Measurements from ENCODE around the gene FAM168A. TPM values are rescaled to one million over a fixed set of nuclear protein-coding genes. Genes with fewer than 3 reads are reported as not detected.

Gene FAM168A
- total RNA-seq, 5 donors from 2014 or later (not counting 1 experiment from before 2014, with no cell fraction given): 23.6 to 27.0 (median 24.7) TPM

DNA sequence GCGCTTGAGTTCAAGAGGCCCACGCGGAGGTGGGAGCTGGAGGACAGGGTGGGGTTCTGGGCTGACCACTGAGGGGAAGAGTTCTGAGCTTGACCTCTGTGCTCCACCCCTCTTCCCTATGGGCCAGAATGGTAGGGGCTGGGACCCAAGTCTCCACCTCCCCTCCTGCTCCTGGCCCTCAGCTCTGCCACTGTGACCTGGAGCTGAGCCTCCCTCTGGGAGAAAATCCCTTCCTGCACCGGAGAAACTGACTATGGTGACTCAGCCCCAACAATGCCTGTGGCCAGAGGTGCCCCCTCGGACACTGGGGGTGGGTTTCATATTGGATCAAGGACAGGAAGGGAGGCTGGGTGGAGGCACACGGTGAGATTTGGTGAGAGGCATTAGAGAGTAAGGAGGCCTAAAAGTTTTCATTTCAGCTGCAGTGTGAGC lies 198.7 kb downstream of the FAM168A start:
- Mint-ChIP-seq H3K36me3 (peaks cover 4% of the 10 kb centered on the region), H3K27ac (peak overlapping the region; percentile 13 to 68), H3K4me3 (no peak overlapping the region), H3K9me3 (no peaks in the 10 kb centered on the region), H3K27me3 (no peaks in the 10 kb centered on the region), H3K4me1 (peaks cover 0 to 6% (median 0%) of the 10 kb centered on the region in 3 donors)
- 62% methylated on average over 1 of the region's 6 CpGs for WGBS (ENCODE audit: insufficient coverage)
- Histone ChIP-seq H3K9me3 (no peaks in the 10 kb centered on the region), H3K27ac (ENCODE audit: low read length) (no peak overlapping the region), H3K36me3 (ENCODE audit: control insufficient read depth in 2 of 2, extremely low read depth in 1 of 2, insufficient read depth in 1 of 2, low read length in 1 of 2) (peaks cover 8 to 16% of the 10 kb centered on the region in 2 donors), H3K27me3 (replicated peaks in 1 of 2; ENCODE audit: control insufficient read depth in 2 of 2, extremely low read depth in 1 of 2, insufficient read depth in 2 of 2, low read length in 1 of 2) (no peaks in the 10 kb centered on the region), H3K4me1 (ENCODE audit: control insufficient read depth in 1 of 2, extremely low read depth in 1 of 2, insufficient read depth in 2 of 2, low read length in 2 of 2) (no peaks in the 10 kb centered on the region), H3K4me3 (ENCODE audit: control insufficient read depth in 1 of 2, extremely low read depth in 1 of 2, low read length in 1 of 2) (no peak overlapping the region)
- DNase-seq (no peak), ATAC-seq (replicated peaks in 1 of 4) (no peak)
- ChIA-PET POLR2A (no interaction called here), CTCF (interaction anchor here (0.8 to 1.5 kb wide), 2 partner anchors 48 to 50 kb away, joined by 3 to 4 read pairs; no protein-coding TSS in a partner anchor)

DNA sequence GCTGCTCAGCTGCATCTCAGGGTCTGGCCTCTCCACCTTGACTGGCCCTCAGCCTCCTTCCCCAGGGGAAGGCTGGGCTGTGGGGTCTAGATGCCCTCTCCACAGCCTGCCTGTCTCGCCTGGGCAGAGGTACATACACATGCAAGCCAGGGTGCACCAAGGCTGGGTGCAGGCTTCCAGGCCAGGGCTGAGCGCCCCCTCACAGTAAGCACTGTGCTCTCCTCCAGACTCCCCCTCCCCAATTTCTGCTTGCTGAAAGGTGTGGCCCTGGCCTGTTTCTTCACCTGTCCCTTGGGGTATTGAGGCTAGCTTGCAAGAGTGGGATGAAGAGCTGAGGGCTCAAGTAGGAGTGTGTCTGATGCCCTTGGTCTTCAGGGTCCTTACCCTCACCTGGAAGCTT lies 199.2 kb downstream of the FAM168A start:
- Histone ChIP-seq H3K4me3 (ENCODE audit: control insufficient read depth in 1 of 2, extremely low read depth in 1 of 2, low read length in 1 of 2) (no peak overlapping the region), H3K27me3 (replicated peaks in 1 of 2; ENCODE audit: control insufficient read depth in 2 of 2, extremely low read depth in 1 of 2, insufficient read depth in 2 of 2, low read length in 1 of 2) (no peaks in the 10 kb centered on the region), H3K4me1 (ENCODE audit: control insufficient read depth in 1 of 2, extremely low read depth in 1 of 2, insufficient read depth in 2 of 2, low read length in 2 of 2) (no peaks in the 10 kb centered on the region), H3K36me3 (ENCODE audit: control insufficient read depth in 2 of 2, extremely low read depth in 1 of 2, insufficient read depth in 1 of 2, low read length in 1 of 2) (peaks cover 8 to 17% of the 10 kb centered on the region in 2 donors), H3K27ac (ENCODE audit: low read length) (no peak overlapping the region), H3K9me3 (no peaks in the 10 kb centered on the region)
- Mint-ChIP-seq H3K4me1 (peaks cover 0 to 6% (median 0%) of the 10 kb centered on the region in 3 donors), H3K9me3 (no peaks in the 10 kb centered on the region), H3K27ac (peak overlapping the region in 1 of 2 donors; percentile 68), H3K27me3 (no peaks in the 10 kb centered on the region), H3K4me3 (no peak overlapping the region), H3K36me3 (peaks cover 4% of the 10 kb centered on the region)
- 100% methylated on average over 1 of the region's 2 CpGs for WGBS (ENCODE audit: insufficient coverage)
- CTCF ChIA-PET: interaction anchor here (0.8 to 4.0 kb wide), 3 partner anchors 47 to 50 kb away, joined by 3 to 22 read pairs (median 4); no protein-coding TSS in a partner anchor
- ATAC-seq (replicated peaks in 1 of 4) (peak in 1 of 4 experiments; percentile 10), DNase-seq (no peak)
- POLR2A ChIA-PET: no interaction called here

DNA sequence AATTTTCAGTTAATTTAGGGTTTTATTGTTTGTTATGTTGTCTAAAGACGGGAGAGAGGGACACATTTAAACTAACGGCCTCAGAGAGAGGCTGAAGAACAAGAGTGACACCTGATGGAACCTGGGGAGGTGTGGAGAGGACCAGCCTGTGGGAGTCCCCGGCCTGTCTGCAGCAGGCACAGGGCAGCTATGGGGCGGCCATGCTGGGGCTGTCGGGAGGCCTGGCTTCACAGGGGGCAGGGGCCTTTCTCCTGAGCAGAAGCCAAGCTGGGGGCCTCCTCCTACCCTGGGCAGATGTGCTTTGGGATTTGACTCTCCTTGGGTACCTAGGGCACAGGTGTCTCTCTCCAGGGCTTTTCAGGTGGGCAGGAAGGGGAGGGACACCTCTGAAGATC lies 199.8 kb downstream of the FAM168A start:
- DNase-seq (no peak), ATAC-seq (replicated peaks in 1 of 4) (no peak)
- Histone ChIP-seq H3K36me3 (ENCODE audit: control insufficient read depth in 2 of 2, extremely low read depth in 1 of 2, insufficient read depth in 1 of 2, low read length in 1 of 2) (peaks cover 8 to 17% of the 10 kb centered on the region in 2 donors), H3K9me3 (no peaks in the 10 kb centered on the region), H3K4me1 (ENCODE audit: control insufficient read depth in 1 of 2, extremely low read depth in 1 of 2, insufficient read depth in 2 of 2, low read length in 2 of 2) (no peaks in the 10 kb centered on the region), H3K27me3 (replicated peaks in 1 of 2; ENCODE audit: control insufficient read depth in 2 of 2, extremely low read depth in 1 of 2, insufficient read depth in 2 of 2, low read length in 1 of 2) (no peaks in the 10 kb centered on the region), H3K27ac (ENCODE audit: low read length) (no peak overlapping the region), H3K4me3 (ENCODE audit: control insufficient read depth in 1 of 2, extremely low read depth in 1 of 2, low read length in 1 of 2) (no peak overlapping the region)
- Mint-ChIP-seq H3K36me3 (peaks cover 4% of the 10 kb centered on the region), H3K27me3 (no peaks in the 10 kb centered on the region), H3K4me1 (peaks cover 0 to 6% (median 0%) of the 10 kb centered on the region in 3 donors), H3K27ac (peak overlapping the region; percentile 36 to 68), H3K9me3 (no peaks in the 10 kb centered on the region), H3K4me3 (peak overlapping the region in 1 of 3 donors; percentile 2)
- 100% methylated on average over 5 of the region's 5 CpGs for WGBS (ENCODE audit: insufficient coverage)
- POLR2A ChIA-PET: no interaction called here
- CTCF ChIA-PET: interaction anchor here (1.3 to 4.0 kb wide), 4 partner anchors 38 to 49 kb away, joined by 3 to 22 read pairs (median 4); no protein-coding TSS in a partner anchor

DNA sequence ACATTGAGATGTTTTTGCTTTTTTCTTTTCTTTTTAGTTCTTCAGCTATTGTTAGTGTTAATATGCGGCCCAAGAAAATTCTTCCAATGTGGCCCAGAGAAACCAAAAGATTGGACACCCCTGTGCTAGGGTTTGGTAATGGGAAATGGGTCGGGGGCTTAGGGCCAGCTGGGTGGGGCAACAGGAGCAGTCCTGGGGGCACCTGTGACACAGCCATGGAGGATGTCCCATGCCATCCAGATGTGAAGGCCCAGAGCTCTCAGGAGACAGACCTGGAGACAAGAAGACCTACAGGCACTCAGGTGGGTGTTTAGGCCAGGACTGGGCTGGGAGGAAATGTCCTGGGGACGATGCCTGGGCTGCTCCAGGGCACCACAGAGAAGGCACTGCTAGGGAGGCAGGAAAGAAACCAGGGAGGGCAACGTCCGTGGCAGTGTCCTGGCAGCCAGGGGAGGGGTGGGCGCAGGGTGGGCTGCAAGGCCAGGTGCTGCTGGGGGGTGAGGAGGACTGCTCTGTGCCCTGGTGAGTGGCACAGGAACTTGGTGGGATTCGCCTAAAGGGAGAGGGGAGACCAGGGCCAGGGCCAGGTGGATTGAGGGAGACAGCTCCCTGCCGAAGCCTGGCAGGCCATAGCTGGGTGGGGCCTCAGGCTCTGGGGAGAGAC lies 200.3 kb downstream of the FAM168A start:
- DNase-seq (no peak), ATAC-seq (replicated peaks in 1 of 4) (no peak)
- no peak overlapping the region for H3K27ac ChIP-seq (ENCODE audit: low read length)
- ChIA-PET POLR2A (interaction anchor here in 1 of 2 donors (0.6 kb wide), 1 partner anchor 563 kb away, joined by 5 read pairs; no protein-coding TSS in a partner anchor), CTCF (interaction anchor here (1.1 to 4.0 kb wide), 4 partner anchors 37 to 46 kb away, joined by 3 to 22 read pairs (median 4); no protein-coding TSS in a partner anchor)
- H3K9me3 ChIP-seq: no peaks in the 10 kb centered on the region
- no peaks in the 10 kb centered on the region for H3K9me3 Mint-ChIP-seq
- WGBS (ENCODE audit: insufficient coverage): 98% methylated on average over 7 of the region's 8 CpGs
- H3K4me3 ChIP-seq (ENCODE audit: control insufficient read depth in 1 of 2, extremely low read depth in 1 of 2, low read length in 1 of 2): no peak overlapping the region
- H3K27me3 Mint-ChIP-seq: no peaks in the 10 kb centered on the region
- H3K27me3 ChIP-seq (replicated peaks in 1 of 2; ENCODE audit: control insufficient read depth in 2 of 2, extremely low read depth in 1 of 2, insufficient read depth in 2 of 2, low read length in 1 of 2): no peaks in the 10 kb centered on the region
- peaks cover 0 to 6% (median 0%) of the 10 kb centered on the region in 3 donors for H3K4me1 Mint-ChIP-seq
- peaks cover 8 to 17% of the 10 kb centered on the region in 2 donors for H3K36me3 ChIP-seq (ENCODE audit: control insufficient read depth in 2 of 2, extremely low read depth in 1 of 2, insufficient read depth in 1 of 2, low read length in 1 of 2)
- H3K4me3 Mint-ChIP-seq: peak overlapping the region in 1 of 3 donors; percentile 2
- peak overlapping the region; percentile 36 to 68 for H3K27ac Mint-ChIP-seq
- no peaks in the 10 kb centered on the region for H3K4me1 ChIP-seq (ENCODE audit: control insufficient read depth in 1 of 2, extremely low read depth in 1 of 2, insufficient read depth in 2 of 2, low read length in 2 of 2)
- H3K36me3 Mint-ChIP-seq: peaks cover 4% of the 10 kb centered on the region

DNA sequence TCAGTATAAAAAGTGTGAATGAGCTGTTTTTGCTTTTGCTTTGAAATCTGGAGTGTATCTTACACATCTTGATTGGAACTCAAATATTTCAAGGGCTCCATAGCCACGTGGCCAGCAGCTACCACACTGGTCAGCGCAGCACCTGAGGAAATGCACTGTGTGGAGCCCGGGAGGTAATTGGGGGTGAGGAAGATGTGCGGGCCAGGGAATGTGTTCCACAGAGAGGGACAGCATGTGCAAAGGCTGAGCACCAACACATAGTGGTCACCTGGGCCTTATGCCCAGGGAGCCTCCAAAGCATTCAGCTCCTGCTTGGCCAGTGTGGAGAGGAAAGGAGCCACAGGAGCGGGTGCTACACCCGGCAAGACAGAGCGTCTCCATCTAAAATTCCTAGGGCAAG lies 200.9 kb downstream of the FAM168A start:
- 94% methylated on average over 4 of the region's 7 CpGs for WGBS (ENCODE audit: insufficient coverage)
- CTCF ChIA-PET: interaction anchor here (1.1 to 4.0 kb wide), 4 partner anchors 37 to 46 kb away, joined by 3 to 22 read pairs (median 4); no protein-coding TSS in a partner anchor
- no peak overlapping the region for H3K27ac ChIP-seq (ENCODE audit: low read length)
- H3K27me3 ChIP-seq (replicated peaks in 1 of 2; ENCODE audit: control insufficient read depth in 2 of 2, extremely low read depth in 1 of 2, insufficient read depth in 2 of 2, low read length in 1 of 2): no peaks in the 10 kb centered on the region
- H3K9me3 Mint-ChIP-seq: no peaks in the 10 kb centered on the region
- H3K4me3 Mint-ChIP-seq: no peak overlapping the region
- ATAC-seq (replicated peaks in 1 of 4): no peak
- no peak overlapping the region for H3K4me3 ChIP-seq (ENCODE audit: control insufficient read depth in 1 of 2, extremely low read depth in 1 of 2, low read length in 1 of 2)
- H3K27me3 Mint-ChIP-seq: no peaks in the 10 kb centered on the region
- no peak for DNase-seq
- peaks cover 0 to 6% (median 0%) of the 10 kb centered on the region in 3 donors for H3K4me1 Mint-ChIP-seq
- POLR2A ChIA-PET: interaction anchor here in 1 of 2 donors (0.6 kb wide), 1 partner anchor 562 kb away, joined by 5 read pairs; no protein-coding TSS in a partner anchor
- H3K4me1 ChIP-seq (ENCODE audit: control insufficient read depth in 1 of 2, extremely low read depth in 1 of 2, insufficient read depth in 2 of 2, low read length in 2 of 2): no peaks in the 10 kb centered on the region
- H3K36me3 ChIP-seq (ENCODE audit: control insufficient read depth in 2 of 2, extremely low read depth in 1 of 2, insufficient read depth in 1 of 2, low read length in 1 of 2): peaks cover 12 to 19% of the 10 kb centered on the region in 2 donors
- H3K9me3 ChIP-seq: no peaks in the 10 kb centered on the region
- H3K27ac Mint-ChIP-seq: no peak overlapping the region
- H3K36me3 Mint-ChIP-seq: peaks cover 4% of the 10 kb centered on the region

DNA sequence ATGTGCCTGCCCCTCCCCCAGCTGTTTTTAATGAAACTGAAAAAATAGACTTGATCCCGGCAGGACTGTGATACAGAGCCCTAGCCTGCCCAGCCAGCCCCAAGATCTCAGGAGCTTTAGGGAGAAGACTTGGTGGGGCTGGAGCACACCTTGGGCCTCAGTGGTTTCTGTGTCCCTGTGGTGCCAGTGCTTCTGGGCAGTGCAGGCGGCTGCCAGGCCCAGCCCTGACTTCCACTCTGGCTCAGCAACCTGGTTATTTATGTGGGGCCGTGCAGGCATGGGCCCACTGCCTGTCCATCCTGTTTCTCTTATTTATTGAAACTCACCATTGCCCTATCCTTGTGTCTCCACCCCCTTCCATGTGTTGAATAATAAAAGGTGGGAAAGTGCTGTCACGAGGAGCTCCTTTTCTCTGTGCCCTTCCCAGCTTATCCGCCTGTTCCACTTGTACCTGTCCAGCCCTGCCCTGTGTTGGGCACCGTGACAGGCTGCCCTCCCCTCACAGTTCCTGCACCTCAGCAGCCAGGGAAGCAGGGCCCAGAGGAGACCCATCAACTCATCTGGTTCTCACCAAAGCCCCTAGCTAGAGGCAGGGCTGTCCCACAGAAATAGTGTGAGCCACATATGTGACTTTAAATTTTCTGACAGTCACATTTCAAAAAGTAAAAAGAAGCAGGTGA lies 201.5 kb downstream of the FAM168A start:
- H3K27ac Mint-ChIP-seq: peak overlapping the region in 1 of 2 donors; percentile 16
- peaks cover 4% of the 10 kb centered on the region for H3K36me3 Mint-ChIP-seq

More for the DNA sequence above, 201.5 kb downstream of the FAM168A start:
- no peak overlapping the region for H3K27ac ChIP-seq (ENCODE audit: low read length)
- WGBS (ENCODE audit: insufficient coverage): 86% methylated on average over 1 of the region's 6 CpGs
- CTCF ChIA-PET: interaction anchor here (0.6 to 4.0 kb wide), 5 partner anchors 36 to 376 kb away, joined by 3 to 22 read pairs (median 5); no protein-coding TSS in a partner anchor
- peaks cover 12 to 20% of the 10 kb centered on the region in 2 donors for H3K36me3 ChIP-seq (ENCODE audit: control insufficient read depth in 2 of 2, extremely low read depth in 1 of 2, insufficient read depth in 1 of 2, low read length in 1 of 2)
- H3K4me3 ChIP-seq (ENCODE audit: control insufficient read depth in 1 of 2, extremely low read depth in 1 of 2, low read length in 1 of 2): no peak overlapping the region
- H3K4me1 ChIP-seq (ENCODE audit: control insufficient read depth in 1 of 2, extremely low read depth in 1 of 2, insufficient read depth in 2 of 2, low read length in 2 of 2): no peaks in the 10 kb centered on the region
- Mint-ChIP-seq H3K9me3 (no peaks in the 10 kb centered on the region), H3K27me3 (no peaks in the 10 kb centered on the region), H3K4me3 (no peak overlapping the region), H3K4me1 (peaks cover 0 to 6% (median 0%) of the 10 kb centered on the region in 3 donors)
- H3K27me3 ChIP-seq (replicated peaks in 1 of 2; ENCODE audit: control insufficient read depth in 2 of 2, extremely low read depth in 1 of 2, insufficient read depth in 2 of 2, low read length in 1 of 2): no peaks in the 10 kb centered on the region
- POLR2A ChIA-PET: interaction anchor here in 1 of 2 donors (0.6 kb wide), 1 partner anchor 46 kb away, joined by 3 read pairs; no protein-coding TSS in a partner anchor
- ATAC-seq (replicated peaks in 1 of 4) (no peak), DNase-seq (no peak)
- H3K9me3 ChIP-seq: no peaks in the 10 kb centered on the region

Measured in T-cell (primary cell).